Ramos (cell line): ENCODE measurements around the gene HEXA.
"Not testable (repeated sequence)": the region's sequence is repeated elsewhere in the genome, so short reads cannot be mapped to it uniquely, and the experiment has no call there.

Source experiments
- in situ Hi-C: fragments of 300-500 bp; cut with MboI; formaldehyde crosslinking; loops from one replicate; pipeline ENCODE4 v1.14.3; 2022; ENCODE audit warnings: low sequenced_read_pairs; ENCODE audit not compliant: unreplicated experiment

The HEXA gene

DNA sequence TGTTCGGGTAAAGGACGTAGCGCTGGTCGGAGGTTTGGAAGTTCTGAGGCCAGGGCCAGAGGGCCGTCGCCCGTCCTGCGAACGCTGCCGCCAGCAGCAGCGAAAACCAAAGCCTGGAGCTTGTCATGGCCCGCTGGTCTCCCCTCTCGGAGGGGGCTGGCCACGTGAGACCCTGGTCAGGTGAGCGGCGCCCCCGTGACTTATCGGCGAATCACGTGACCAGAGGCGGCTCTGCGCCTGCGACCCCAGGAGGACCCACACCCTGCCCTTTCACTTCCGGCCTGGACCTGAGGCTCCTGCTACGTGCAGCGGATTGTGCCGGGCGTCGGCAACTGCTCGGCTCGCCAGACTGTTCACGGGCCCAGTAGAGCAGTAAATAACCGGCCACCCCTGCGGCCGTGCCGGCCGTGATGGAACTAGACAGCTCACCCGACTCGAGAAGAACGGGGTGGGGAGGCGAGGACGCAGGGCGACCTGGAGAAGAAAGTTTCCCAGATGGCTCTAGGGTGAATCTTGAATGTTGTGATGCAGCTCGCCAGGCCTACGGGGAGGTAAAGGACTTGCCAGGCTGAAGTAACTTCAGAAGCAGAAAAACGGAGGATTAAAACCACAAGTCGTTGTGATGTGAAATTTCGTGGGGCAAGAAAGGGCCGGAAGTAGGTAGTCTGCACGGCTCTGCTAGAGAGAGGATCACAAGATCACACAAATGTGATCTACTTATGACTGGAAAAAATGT lies at the start of gene HEXA:
TSS of gene HEXA (minus strand) at position 169 of the 736 bp plus-strand sequence. CDS start at position 127, 42 bp downstream.
- in situ Hi-C loops = no loop called here

DNA sequence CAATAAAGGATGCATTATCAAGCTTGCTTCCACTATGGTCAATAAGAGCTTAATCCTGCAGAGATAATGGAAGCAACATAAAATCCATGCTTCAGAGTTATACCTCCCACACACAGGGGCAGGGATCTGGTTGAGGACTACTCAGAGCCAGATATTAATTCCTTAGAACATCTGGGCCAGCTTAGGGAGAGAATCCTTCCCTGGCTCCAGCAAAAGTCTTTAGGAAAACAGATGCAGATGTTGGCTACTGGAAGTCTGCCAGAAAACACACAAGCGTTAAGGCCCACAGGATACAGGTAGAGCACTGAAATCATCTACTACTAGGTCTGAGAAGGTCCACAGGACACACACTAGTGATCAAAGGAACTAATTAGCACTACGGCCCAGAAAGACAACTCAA lies 47.4 kb upstream of the HEXA start:
- in situ Hi-C loops = no loop called here

DNA sequence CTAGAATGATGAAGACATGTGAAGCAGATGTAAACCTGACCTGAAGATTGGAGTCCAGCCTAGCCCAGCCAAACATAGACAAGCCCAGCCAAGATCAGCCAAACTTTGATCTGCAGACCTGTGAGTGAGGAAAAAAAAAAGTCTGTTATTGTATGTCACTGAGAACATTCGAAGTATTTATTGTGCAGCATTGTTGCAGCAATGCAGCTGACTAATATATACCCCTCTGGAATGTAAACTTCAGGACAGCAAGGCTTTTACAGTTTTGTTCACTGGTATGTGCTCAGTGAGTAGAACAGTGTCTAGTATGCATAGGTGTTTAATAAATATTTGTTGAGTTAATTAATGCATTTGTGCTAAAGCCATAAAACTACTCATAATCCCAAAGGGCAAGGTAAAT lies 45.7 kb upstream of the HEXA start:
- in situ Hi-C loops = no loop called here

DNA sequence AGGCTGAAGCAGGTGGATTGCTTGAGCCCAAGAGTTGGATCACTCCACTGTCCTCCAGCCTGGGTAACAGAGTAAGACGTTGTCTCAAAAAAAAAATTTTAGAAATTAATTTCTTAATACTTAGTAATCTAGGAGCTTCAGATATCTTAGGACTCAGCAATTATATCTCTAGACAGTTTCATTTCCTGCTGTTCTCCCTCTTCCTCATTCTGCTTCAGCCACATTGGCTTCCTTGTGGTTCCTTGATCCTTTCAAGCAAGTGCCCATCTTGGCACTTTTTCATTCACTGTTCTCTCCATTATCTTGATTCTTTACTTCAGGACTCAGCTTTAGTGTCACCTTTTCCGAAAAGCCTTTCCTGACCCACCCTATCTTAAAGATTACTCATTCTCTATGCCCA lies 44.8 kb upstream of the HEXA start:
- in situ Hi-C loops = no loop called here

DNA sequence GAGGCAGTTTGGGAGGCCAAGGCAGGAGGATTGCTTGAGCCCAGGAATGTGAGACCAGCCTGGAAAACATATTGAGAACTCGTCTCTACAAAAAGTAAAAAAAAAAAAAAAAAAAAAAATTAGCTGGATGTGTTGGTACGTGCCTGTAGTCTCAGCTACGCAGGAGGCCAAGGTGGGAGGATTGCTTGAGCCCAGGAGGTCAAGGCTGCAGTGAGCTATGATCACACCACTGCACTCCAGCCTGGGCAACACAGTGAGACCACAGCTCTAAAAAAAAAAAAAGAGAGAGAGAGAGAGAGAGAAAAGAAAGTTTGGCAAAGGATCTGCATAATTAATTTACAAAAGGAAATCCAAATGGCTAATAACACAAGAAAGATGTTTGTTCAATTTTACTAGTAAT lies 44.0 kb upstream of the HEXA start:
- in situ Hi-C loops = not testable (repeated sequence)

DNA sequence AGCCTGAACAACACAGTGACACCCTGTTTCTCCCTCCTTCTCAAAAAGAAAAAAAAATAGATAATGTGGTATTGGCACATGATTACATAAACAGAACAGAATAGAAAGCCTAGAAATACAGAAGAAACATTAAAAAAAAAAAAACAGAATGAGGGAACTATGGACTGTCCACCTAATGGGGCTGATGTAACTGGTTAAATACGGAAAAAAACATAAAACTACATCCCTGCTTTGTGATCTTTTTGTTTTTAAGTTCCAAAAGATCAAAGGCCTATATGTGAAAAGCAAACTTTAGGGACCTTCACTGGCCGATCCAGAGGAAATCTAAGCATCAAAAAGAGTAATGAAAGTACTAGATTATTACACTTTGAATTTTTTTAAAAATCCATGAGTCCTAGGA lies 39.5 kb upstream of the HEXA start:
- in situ Hi-C loops = no loop called here

DNA sequence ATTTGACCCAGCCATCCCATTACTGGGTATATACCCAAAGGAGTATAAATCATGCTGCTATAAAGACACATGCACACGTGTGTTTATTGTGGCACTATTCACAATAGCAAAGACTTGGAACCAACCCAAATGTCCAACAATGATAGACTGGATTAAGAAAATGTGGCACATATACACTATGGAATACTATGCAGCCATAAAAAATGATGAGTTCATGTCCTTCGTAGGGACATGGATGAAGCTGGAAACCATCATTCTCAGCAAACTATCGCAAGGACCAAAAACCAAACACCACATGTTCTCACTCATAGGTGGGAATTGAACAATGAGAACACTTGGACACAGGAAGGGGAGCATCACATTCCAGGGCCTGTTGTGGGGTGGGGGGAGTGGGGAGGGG lies 37.5 kb upstream of the HEXA start:
- in situ Hi-C loops = not testable (repeated sequence)

DNA sequence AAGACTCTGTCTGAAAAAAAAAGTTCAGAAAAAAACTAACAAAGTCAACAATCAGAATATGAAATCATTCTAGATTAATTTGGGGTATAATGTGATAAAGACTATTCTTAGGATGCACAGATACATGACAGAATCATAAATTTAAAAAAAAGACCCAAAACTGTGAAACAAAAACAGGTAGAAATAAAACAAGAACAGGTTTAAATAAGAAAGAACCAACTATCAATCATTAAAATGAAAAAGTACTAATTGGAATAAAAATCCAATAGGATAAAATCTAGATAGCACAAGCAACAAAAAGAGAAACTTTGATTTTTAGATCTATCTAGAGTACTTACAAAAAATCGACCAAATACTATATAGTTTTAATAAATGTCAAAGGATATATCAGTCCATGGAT lies 35.7 kb upstream of the HEXA start:
- in situ Hi-C loops = no loop called here

DNA sequence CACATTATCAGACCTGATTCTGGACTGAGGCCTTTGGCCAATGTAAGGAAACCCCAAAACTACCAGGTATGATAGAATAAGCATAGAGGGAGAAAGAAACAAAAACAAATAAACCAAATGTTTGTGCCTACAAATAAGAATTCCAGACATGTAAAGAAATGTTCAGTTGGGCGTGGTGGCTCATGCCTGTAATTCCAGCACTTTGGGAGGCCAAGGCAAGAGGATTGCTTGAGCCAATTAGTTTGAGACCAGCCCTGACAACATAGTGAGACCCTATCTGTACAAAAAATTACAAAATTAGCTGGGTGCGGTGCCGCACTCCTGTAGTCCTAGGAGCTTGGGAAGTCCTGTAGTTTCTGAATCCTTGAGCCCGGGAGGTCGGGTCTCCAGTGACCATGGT lies 35.3 kb upstream of the HEXA start:
- in situ Hi-C loops = no loop called here

DNA sequence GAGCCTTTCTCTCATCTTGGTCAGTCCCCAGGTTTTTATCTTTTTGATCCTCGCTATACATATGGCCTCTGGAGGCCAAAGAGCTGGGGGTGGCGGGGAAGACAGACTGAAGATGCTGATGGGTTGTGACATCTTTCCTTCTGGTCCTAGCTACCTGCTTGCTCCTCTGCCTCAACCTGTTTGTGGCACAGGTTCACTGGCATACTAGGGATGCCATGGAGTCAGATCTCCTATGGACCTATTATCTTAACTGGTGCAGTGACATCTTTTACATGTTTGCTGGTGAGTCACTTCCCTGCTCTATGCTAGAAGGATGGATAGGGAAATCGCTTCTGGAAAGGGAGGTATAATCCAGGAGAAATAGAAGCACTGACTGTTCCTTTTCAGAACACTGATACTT lies 31.1 kb upstream of the HEXA start:
- in situ Hi-C loops = no loop called here

DNA sequence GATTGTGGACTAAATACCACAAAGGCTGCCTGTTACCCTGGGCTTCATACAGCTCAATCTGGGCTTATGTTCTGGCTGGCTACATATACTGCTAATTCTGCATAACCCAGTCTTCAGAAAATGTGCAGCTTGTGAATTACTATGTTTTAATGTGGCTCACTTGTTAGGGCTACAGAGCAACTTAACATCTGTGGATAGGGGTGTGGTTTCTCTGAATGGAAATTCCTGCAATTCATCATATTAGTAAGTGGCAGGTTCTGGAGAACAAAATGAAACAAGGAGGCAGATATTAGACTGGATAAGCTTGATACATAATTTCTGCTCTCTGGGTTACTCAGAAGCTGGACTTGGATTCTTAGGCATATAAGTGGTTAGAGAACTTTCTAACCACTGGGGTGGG lies 29.0 kb upstream of the HEXA start:
- in situ Hi-C loops = no loop called here

DNA sequence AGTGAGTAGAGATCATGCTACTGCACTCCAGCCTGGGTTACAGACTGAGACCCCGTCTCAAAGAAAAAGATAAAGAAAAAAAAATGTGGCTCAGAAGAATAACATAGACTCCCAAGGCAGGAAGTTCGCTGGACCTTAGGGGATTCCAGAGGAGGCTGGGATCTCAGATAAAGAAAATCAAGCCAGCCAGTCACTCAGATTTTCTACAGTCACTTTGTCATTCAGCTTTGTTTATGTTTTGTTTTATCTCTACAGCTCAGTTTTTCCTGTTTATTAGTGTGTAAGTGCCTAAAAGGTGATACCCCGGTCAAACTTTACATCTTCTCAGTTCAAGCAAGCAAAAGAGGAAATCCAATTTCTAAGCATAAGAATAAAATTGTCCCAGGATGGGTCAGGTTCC lies 28.5 kb upstream of the HEXA start:
- in situ Hi-C loops = no loop called here

DNA sequence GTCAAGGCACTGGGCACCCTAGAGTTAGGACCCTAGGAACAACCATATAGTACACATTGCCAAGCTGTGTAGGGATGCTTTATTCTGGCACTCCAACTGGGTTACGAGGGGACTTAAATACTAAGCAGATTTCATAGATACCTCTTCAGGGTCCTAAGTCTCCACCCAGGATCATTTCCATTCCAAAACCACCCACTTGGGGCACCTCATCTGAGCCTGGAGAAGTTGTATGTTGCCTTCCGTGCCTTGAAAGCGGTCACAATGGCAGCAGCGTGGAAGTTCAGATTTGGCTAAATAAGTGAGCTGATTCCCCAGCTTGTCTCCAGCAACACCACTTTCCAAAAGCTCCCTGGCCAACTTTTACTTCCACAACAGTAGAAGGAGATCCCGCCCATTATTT lies 26.9 kb upstream of the HEXA start:
- in situ Hi-C loops = no loop called here

DNA sequence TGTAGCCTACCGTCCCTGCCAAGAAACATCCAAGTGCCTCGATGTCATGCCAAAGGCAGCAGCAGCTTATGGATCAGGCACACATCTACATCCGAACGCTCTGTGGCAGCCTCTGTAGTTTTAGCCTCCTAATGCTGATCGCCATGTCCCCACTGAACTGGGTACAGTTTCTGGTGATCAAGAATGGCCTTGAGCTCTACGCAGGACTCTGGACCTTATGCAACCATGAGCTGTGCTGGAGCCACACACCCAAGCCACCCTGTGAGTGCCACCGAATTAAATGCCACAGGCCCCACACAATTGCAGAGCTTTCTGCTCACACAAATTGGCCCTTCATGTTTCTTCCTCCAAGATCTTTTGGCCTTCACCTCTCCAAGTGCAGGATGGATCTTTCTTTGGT lies 22.8 kb upstream of the HEXA start:
- in situ Hi-C loops = no loop called here

DNA sequence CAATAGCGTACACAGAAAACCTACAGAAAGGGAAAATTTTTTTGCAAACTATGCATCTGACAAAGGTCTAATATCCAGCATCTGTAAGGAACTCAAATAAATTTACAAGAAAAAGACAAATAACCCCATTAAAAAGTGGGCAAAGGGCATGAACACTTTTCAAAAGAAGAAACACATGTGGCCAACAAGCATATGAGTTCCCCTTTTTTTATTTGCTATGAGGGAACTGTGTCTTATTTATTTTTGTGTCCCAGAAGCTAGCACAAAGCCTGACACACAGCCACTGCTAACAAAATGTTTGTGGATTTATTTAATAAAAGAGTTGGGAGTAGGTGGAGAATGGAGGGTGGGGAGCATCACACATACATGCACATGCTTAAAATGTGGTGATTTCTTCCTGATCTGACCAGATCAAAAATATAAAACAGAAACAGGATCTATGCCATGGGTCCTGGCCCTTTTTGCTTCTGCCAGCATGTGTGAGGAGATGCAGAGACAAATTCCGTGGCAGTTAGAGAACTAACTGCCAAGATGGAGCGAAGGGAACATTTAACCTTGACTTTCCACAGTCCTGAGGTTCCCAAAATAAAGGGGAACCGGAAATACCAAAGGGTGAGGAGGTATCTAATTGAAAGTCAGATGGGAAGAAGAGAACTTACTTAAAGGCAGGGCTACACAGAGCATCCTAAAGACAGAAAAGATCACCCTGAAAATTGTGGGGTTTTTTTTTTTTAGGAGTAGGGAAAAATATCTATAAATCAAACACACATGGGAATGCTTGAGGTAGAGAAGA lies 22.2 kb upstream of the HEXA start, which contains the start of gene TMEM202:
TSS of gene TMEM202 (plus strand) at position 510 of the 793 bp plus-strand sequence. CDS start at position 532, 22 bp downstream.
- in situ Hi-C loops = no loop called here

DNA sequence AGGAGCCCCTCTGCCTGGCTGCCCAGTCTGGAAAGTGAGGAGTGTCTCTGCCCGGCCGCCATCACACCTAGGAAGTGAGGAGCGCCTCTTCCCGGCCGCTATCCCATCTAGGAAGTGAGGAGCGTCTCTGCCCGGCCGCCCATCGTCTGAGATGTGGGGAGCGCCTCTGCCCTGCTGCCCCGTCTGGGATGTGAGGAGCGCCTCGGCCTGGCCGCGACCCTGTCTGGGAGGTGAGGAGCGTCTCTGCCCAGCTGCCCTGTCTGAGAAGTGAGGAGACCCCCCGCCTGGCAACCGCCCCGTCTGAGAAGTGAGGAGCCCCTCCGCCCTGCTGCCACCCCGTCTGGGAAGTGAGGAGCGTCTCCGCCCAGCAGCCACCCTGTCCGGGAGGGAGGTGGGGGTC lies 20.5 kb upstream of the HEXA start:
- in situ Hi-C loops = not testable (repeated sequence)

DNA sequence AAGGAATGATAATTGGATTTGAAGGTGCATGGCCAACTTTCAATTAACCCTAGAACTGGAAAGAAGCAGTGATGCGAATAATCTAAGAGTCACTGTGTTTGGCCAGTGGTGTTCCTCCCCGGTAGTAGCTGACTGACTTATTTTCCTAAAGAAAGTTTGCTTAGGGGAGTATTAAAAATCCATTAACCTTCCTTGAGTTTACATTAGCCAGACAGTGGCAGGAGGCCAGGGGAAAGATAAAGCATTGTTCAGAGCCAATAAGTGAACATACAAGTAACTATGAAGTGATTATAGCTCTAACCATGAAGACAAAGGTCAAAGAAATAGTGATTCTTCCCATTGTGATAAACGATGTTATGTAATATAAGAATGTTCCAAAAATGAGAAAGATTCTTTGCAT lies 13.4 kb upstream of the HEXA start:
- in situ Hi-C loops = no loop called here

DNA sequence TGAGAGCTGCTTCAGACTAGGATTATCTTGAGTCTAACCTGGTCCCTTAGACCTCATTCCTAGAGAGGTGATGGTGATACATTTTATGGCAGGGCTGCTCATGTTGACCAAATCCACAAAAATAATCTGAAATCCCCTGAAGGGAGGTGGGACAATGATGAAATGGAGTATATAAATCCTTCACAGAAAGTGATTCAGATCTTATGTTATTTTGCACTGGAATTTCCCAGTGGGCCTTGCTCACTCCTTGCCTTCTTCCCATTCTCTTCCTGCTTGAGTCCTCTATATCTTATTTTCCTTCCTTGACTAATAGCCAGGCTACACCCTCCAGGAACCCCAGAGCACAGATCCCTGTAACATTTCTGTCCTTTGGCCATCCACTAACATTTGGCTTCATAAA lies 11.9 kb upstream of the HEXA start:
- in situ Hi-C loops = no loop called here

DNA sequence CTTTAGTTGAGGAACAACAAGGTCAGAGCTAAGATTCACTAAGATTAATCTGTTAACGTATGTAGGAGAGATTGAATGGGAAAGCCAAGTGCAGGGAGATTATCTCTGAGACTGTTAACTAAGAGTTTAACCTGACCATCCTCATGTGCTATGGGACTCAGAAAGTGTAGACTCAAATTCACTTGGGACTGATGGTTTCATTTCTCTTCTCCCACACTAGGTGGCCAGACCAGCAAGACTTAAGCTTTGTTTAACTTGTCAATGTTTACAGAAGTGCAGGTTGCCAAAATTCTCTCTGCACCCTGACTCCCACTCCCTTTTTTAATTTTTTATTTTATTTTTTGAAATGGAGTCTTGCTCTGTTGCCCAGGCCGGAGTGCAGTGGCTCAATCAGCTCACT lies 6.3 kb upstream of the HEXA start:
- in situ Hi-C loops = no loop called here

DNA sequence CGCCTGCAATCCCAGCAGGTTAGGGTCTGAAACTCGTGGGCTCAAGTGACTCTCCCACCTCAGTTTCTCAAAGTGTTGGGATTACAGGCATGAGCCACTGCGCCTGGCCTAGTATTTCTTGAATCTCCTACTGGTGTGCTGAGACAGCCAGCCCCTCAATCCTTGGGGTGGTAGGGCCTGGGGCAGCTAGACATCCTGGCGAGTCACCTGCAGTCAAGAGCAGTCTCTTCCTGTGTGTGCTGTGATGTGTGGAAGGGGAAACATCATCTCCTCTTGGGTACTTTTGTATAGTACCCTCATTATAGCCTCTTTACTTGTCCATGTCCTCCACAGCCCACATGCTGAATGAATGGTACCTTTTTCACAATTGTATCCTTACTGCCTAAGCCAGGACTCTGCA lies 4.9 kb upstream of the HEXA start:
- in situ Hi-C loops = no loop called here

DNA sequence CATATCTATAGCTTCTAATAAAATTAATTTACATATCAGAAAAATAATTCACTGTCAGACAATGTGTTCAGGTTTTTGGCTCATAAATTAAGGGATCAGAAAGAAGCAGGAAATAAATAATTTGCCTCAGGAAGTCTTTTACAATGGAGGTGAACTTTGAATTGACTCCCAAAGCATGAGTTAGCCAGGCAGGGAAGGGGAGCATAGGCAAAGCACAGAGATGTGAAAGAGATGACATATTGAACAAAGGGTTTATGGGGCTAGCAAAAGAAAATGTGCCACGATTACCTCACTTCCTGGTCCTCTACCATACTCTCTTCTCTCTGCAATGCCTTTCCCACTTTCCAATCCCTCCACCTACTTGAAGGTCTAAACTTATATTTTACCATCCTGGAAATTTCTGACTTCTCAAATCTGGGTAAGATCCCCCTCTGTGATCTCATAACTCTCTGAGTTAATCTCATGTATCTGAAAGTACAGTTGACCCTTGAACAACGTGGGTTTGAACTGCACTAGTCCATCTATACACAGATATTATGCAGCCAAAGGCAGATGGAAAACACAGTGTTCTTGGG lies 4.1 kb upstream of the HEXA start:
- in situ Hi-C loops = no loop called here
